Rectal smooth muscle tissue (tissue), 1 donor: ENCODE results near the gene FBLN1.

Experiments used
- H3K27ac ChIP-seq: one replicate; pipeline ENCODE4 v1.7.0; 2013; ENCODE audit warnings: low read depth, low read length, inconsistent platforms
- H3K27me3 ChIP-seq: one replicate; pipeline ENCODE4 v1.7.0; 2013; ENCODE audit warnings: low read length; ENCODE audit not compliant: control insufficient read depth, insufficient read depth
- H3K36me3 ChIP-seq: one replicate; pipeline ENCODE4 v1.7.0; 2013; ENCODE audit warnings: low read length; ENCODE audit not compliant: control insufficient read depth, insufficient read depth
- H3K4me1 ChIP-seq: one replicate; pipeline ENCODE4 v1.7.0; 2013; ENCODE audit warnings: low read length; ENCODE audit not compliant: control insufficient read depth, insufficient read depth
- H3K4me3 ChIP-seq: one replicate; pipeline ENCODE4 v1.7.0; 2013; ENCODE audit warnings: low read length
- H3K9ac ChIP-seq: one replicate; pipeline ENCODE4 v1.7.0; 2013; ENCODE audit warnings: low read length

FBLN1 gene

DNA sequence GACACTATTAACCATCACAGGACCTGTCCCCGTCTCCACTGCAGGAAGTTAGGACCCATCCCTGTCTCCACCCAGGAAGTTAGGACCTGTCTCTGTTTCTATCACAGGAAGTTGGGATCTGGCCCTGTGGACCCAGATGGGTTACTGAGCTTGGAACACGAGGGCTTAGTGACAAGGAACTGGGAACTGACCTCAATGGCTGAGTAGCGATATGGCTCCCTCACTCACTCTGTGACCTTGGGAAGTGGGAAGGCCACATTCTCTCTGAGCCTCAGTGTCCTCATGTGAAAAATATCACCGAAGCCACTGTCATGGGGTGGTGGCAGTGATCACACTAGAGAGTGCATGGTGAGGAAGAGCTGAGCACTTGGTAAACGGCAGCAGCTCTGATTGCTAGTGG, 59.4 kb downstream of the FBLN1 start:
- Histone ChIP-seq H3K9ac (no peak overlapping the region), H3K4me1 (no peaks in the 10 kb centered on the region), H3K4me3 (no peak overlapping the region), H3K27me3 (peaks cover 3% of the 10 kb centered on the region), H3K36me3 (peaks cover 3% of the 10 kb centered on the region), H3K27ac (no peak overlapping the region)

DNA sequence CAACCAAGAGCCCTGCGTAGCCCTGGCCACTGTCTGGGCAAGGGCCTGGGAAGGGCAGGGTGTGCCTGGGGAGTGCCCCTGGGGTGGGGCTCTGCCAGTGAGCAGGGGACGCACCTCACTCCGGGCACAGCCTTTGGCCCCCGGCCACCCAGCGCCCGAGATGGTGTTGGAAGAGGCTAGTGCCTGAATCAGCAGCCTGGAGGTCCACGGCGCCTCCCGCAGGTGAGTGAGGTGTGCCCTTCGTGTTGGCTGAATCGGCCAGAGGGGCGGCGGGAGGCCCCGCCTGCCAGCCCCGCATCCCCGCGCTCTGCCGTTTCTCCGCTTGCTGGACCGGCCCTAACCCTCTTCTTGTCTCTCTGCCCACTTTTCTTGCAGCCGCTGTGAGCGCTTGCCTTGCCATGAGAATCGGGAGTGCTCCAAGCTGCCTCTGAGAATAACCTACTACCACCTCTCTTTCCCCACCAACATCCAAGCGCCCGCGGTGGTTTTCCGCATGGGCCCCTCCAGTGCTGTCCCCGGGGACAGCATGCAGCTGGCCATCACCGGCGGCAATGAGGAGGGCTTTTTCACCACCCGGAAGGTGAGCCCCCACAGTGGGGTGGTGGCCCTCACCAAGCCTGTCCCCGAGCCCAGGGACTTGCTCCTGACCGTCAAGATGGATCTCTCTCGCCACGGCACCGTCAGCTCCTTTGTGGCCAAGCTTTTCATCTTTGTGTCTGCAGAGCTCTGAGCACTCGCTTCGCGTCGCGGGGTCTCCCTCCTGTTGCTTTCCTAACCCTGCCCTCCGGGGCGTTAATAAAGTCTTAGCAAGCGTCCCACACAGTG, 60.1 kb downstream of the FBLN1 start:
- H3K27ac ChIP-seq = no peak overlapping the region
- peaks cover 3% of the 10 kb centered on the region for H3K27me3 ChIP-seq
- no peaks in the 10 kb centered on the region for H3K4me1 ChIP-seq
- H3K36me3 ChIP-seq = peaks cover 3% of the 10 kb centered on the region
- no peak overlapping the region for H3K9ac ChIP-seq
- H3K4me3 ChIP-seq = no peak overlapping the region

DNA sequence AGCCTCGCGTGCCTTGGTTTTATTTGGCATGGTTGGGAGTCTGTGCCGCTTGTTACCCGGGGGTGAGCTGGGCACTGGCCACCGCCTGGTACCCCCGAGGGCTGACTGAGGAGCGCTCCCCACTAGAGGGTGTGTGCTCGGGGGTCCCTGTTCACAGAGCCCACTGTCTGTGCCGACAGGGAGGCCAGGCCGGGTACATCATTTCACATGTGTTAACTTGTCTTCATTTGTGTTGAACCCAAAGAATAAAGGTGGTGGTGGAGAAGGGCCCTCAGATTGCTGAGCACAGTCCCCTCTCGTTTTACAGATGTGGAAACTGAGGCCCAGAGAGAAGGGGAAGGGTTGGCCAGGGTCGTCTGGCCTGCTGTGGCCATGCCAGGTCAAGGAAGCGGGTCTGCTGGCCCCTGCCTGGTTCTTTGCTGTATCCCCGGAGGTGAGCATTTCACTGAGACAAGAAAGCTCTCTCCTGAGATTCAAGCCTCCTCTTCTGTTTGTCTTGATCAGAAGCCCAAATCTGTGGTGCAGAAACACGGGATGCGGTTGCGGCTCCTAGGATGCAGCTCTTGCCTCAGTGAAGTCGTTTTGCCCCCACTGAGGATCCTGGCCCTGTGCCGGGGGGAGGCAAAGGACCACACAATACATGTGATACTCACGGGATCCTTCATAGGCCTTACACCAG, 60.8 kb downstream of the FBLN1 start:
- H3K9ac ChIP-seq = no peak overlapping the region

DNA sequence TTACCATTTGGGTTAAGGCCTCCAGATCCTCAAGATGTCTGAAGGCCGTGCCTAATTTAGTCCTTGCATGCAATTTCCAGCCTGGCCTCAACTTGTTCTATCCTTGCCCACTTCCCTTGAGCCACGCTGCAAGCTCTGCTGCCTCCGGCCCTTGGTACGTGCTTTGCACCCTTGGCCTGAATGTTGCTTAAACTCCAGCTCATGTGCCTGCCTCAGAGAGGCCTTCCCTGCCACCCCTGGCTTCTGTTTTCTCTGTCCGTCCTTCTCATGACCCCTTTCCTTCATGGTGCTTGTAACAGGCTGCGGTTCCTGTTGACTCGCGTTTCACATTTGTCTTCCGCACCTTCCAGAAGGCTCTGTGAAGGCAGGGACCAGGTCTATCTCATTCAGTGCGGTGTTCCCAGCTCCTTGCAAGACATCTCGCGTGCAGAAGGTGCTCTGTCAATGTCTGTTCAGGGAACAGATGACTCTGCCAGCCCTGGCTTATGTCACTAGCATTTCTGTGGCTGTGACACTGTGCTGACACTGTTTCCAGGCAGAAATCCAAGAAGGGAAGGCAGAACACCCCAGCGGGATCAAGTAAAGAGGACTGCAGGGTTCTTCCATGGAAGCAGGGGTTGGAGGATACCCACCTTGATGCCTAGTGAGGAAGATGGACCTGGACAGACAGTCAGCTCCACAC, 61.8 kb downstream of the FBLN1 start:
- H3K9ac ChIP-seq = no peak overlapping the region
- H3K36me3 ChIP-seq = peaks cover 3% of the 10 kb centered on the region
- H3K27ac ChIP-seq = no peak overlapping the region
- H3K4me3 ChIP-seq = no peak overlapping the region
- peaks cover 3% of the 10 kb centered on the region for H3K27me3 ChIP-seq
- H3K4me1 ChIP-seq = no peaks in the 10 kb centered on the region

More for the DNA sequence above, 60.8 kb downstream of the FBLN1 start:
- Histone ChIP-seq H3K4me1 (no peaks in the 10 kb centered on the region), H3K27ac (no peak overlapping the region), H3K27me3 (peaks cover 3% of the 10 kb centered on the region), H3K4me3 (no peak overlapping the region), H3K36me3 (peaks cover 3% of the 10 kb centered on the region)

DNA sequence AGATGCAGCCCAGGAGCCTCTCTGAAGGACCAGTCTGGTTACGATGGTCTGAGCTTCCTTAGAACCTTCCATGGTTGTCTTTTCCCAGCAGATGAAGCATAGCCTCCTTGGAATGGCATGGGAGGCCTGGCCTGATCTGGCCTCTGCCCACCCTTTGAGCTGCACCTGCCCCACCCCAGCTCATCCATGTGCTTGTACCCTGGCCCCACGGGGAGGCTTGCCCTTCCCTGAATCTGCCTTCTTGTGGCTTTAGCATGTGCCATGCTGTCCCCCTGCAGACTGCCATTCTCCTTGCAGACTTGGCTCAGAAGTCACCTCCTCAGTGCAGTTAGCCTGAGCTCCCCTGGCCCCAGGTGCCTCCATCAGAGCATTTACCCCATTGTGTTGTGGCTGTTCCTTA, 62.5 kb downstream of the FBLN1 start:
- no peak overlapping the region for H3K4me3 ChIP-seq
- no peak overlapping the region for H3K9ac ChIP-seq
- no peak overlapping the region for H3K27ac ChIP-seq
- no peaks in the 10 kb centered on the region for H3K4me1 ChIP-seq
- H3K36me3 ChIP-seq = peaks cover 3% of the 10 kb centered on the region
- peaks cover 3% of the 10 kb centered on the region for H3K27me3 ChIP-seq

DNA sequence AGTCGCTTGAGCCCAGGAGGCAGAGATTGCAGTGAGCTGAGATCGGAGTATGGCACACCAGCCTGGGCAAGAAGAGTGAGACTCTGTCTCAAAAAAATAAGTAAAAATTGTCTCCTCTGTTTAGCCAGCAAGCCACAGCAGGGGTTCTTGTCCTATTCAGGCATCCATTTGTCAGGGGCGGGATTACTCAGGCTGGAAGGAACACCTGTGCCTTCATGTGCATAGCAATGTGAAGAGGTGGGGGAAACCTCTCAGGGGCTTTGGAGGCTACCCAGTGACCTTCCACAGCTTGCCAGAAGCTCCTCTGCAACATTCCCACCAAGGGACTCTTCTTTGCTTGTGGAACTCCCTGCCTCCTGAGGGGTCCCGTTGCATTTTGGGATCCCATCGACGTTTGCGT, 63.3 kb downstream of the FBLN1 start:
- Histone ChIP-seq H3K9ac (no peak overlapping the region), H3K4me3 (no peak overlapping the region), H3K27me3 (peaks cover 3% of the 10 kb centered on the region), H3K4me1 (no peaks in the 10 kb centered on the region), H3K36me3 (peaks cover 3% of the 10 kb centered on the region), H3K27ac (no peak overlapping the region)

DNA sequence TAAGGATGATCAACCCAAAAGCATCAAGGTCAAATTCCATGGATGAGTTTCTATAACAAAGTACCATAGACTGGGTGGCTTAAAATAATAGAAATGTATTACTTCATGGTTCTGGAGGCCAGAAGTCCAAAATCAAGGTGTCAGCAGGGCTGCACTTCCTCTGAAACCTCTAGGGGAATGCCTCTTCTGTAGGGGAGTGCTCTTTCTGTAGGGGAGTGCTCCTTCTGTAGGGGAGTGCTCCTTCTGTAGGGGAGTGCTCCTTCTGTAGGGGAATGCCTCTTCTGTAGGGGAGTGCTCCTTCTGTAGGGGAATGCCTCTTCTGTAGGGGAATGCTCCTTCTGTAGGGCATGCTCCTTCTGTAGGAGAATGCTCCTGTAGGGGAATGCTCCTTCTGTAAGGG, 65.5 kb downstream of the FBLN1 start:
- H3K27me3 ChIP-seq = peaks cover 3% of the 10 kb centered on the region
- H3K36me3 ChIP-seq = peaks cover 3% of the 10 kb centered on the region
- H3K27ac ChIP-seq = no peak overlapping the region
- no peaks in the 10 kb centered on the region for H3K4me1 ChIP-seq
- no peak overlapping the region for H3K9ac ChIP-seq
- no peak overlapping the region for H3K4me3 ChIP-seq

DNA sequence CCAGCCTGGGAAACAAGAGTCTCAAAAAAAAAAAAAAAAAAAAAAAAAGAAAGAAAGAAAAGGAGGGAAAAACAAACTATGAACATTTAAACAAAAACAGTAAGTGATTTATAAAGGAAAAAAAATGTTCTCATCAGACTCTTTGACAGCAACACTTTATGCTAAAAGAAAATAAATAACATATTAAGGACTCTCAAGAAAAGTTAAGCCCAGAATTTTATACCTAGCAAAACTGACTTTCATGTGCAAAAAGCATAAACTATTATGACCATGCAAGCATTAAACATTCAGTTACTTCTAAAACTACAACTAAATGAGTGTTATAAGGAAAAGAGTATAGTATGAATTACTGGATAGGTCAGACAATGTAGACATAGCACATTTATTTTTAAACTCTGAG, 68.4 kb downstream of the FBLN1 start:
- Histone ChIP-seq H3K9ac (no peak overlapping the region), H3K27me3 (no peaks in the 10 kb centered on the region), H3K4me1 (no peaks in the 10 kb centered on the region), H3K36me3 (no peaks in the 10 kb centered on the region), H3K27ac (no peak overlapping the region), H3K4me3 (no peak overlapping the region)

DNA sequence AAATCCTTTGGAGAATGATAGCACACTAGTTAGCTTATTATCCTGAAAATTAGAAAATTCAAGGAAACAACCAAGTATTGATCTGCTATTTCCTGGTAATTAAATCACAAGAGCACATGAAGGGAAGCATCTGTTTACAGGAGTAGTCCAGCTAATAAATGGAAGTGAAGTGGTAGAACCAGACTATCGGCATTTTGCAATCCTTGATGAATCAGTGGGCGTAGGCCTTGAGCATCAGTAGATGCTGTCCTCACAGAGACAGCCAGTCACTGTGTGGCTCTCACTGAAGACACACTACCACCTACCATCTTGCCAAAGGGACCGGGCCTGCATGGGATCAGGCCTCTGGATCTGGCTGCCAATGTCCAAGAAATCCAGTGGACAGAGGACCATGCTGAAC, 69.8 kb downstream of the FBLN1 start:
- Histone ChIP-seq H3K27ac (no peak overlapping the region), H3K4me3 (no peak overlapping the region), H3K4me1 (no peaks in the 10 kb centered on the region), H3K9ac (no peak overlapping the region), H3K27me3 (peaks cover 5% of the 10 kb centered on the region), H3K36me3 (no peaks in the 10 kb centered on the region)

DNA sequence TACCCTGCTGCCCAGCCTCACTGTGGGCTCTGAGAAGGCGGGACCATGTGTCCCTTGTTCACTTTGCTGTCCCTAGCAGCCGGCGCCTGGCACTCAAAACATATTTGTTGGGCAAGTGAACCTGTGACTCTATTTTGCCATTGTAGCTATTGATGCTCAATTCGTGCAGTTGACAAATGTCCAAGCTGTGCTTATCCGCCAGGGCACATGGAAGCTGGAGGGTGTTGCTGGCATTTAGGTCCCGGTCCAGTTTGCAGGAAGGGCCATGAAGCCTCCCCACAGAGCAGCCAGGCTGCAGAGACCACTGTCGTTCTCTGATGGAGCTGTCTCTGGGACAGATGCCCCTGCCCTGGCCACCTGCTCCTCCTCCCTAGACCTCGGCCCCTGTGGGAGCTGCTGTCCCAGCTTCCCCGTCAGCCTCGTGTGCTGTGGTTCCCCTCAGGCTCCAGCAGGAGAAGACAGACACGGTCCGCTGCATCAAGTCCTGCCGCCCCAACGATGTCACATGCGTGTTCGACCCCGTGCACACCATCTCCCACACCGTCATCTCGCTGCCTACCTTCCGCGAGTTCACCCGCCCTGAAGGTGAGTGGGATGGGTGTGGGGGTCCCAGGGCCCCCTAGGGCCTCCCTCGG, 71.5 kb downstream of the FBLN1 start:
- no peaks in the 10 kb centered on the region for H3K36me3 ChIP-seq
- no peak overlapping the region for H3K27ac ChIP-seq
- no peak overlapping the region for H3K9ac ChIP-seq
- H3K4me1 ChIP-seq = no peaks in the 10 kb centered on the region
- H3K4me3 ChIP-seq = no peak overlapping the region
- peaks cover 10% of the 10 kb centered on the region for H3K27me3 ChIP-seq

DNA sequence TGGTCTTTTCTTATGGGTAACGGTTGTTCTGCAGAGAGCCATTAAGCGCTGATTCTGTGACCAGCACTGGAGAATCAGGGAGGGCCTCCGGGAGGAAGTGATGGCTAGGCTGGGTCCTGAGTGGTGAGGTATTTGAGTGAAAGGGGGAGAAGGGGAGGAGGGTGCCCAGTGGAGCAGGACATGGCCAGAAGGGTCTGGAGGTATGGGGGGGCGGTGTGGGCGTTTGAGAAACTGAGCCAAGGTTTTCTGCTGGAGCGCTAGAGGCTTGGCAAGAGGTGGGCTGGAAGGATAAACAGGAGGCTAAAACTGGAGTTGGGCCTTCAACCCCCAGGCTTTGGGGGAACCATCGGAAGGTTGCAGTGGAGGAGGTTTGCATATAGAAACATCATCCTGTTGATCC, 72.5 kb downstream of the FBLN1 start:
- Histone ChIP-seq H3K27me3 (peaks cover 11% of the 10 kb centered on the region), H3K9ac (no peak overlapping the region), H3K4me1 (no peaks in the 10 kb centered on the region), H3K4me3 (no peak overlapping the region), H3K27ac (no peak overlapping the region), H3K36me3 (no peaks in the 10 kb centered on the region)

DNA sequence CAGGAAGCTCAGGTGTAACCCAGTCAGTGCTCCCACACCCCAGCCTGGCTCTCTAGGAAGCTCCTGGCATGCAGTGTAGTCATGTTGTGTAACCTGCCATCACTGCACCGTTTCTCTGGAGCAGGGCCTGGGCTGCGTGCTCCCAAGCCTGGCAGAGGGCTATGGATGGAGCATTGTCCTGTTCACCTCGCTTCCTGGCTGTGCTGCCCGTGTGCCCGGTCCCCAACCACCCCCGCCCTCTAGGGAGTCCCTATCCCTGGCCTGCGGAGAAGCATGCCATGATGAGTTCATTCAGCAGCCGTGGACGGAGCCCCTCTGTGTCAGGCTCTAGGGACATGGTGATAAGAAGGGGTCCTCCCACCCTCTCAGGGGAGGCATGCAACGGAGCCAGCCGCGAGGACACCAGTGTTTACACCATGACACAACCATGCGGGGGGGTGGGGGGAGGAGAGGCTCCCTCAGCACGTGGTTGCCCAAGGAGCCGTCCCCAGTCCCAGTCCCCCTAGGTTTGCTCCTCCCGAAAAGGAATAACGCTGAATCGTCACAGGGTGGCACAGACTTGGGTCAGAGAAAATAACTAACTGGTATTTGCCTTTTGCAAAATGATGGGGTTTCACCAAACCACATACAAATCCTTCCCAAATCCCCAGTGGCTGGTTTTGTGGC, 73.1 kb downstream of the FBLN1 start:
- peaks cover 11% of the 10 kb centered on the region for H3K27me3 ChIP-seq
- no peaks in the 10 kb centered on the region for H3K4me1 ChIP-seq
- no peak overlapping the region for H3K4me3 ChIP-seq
- no peak overlapping the region for H3K9ac ChIP-seq
- no peak overlapping the region for H3K27ac ChIP-seq
- H3K36me3 ChIP-seq = no peaks in the 10 kb centered on the region
